BLaER1 (cell line): Measurements from ENCODE around the gene CLCN3.
"Not testable (repeated sequence)": the region's sequence is repeated elsewhere in the genome, so short reads cannot be mapped to it uniquely, and the experiment has no call there.

Source experiments
- H3K27ac ChIP-seq: shearing (Covaris generic); formaldehyde crosslinking; 2 replicates; pipeline ENCODE4 v1.8.1; 2022
- H3K27me3 ChIP-seq: shearing (Covaris generic); formaldehyde crosslinking; 2 replicates; pipeline ENCODE4 v1.8.1; 2022
- H3K36me3 ChIP-seq: shearing (Covaris generic); formaldehyde crosslinking; 2 replicates; pipeline ENCODE4 v1.8.1; 2022
- H3K4me1 ChIP-seq: shearing (Covaris generic); formaldehyde crosslinking; 2 replicates; pipeline ENCODE4 v1.8.1; 2022
- H3K4me2 ChIP-seq: shearing (Covaris generic); formaldehyde crosslinking; 2 replicates; pipeline ENCODE4 v1.8.1; 2022
- H3K4me3 ChIP-seq: shearing (Covaris generic); formaldehyde crosslinking; 2 replicates; pipeline ENCODE4 v1.8.1; 2022
- H3K9ac ChIP-seq: shearing (Covaris generic); formaldehyde crosslinking; 2 replicates; pipeline ENCODE4 v1.8.1; 2022
- H3K9me3 ChIP-seq: shearing (Covaris generic); formaldehyde crosslinking; 2 replicates; pipeline ENCODE4 v1.8.1; 2022
- H4K20me1 ChIP-seq: shearing (Covaris generic); formaldehyde crosslinking; 2 replicates; pipeline ENCODE4 v1.8.1; 2022
- Cebpa-rat ChIP-seq: shearing (Covaris generic); IDR thresholded peaks from 2 replicates; pipeline ENCODE4 v1.8.1; 2022

Gene CLCN3

GRCh38 chr4:169727616-169728015, 107.2 kb downstream of the CLCN3 start:
- Histone ChIP-seq H3K4me2 (no peak overlapping the region), H3K36me3 (peaks cover 49% of the 10 kb centered on the region), H4K20me1 (no peaks in the 10 kb centered on the region), H3K9ac (no peak overlapping the region), H3K27ac (no peak overlapping the region), H3K9me3 (no peaks in the 10 kb centered on the region), H3K4me1 (no peaks in the 10 kb centered on the region), H3K4me3 (no peak overlapping the region), H3K27me3 (no peaks in the 10 kb centered on the region)
- TF ChIP-seq Cebpa-rat, result no peak

- Histone ChIP-seq H3K4me1 (no peaks in the 10 kb centered on the region), H3K36me3 (peaks cover 61% of the 10 kb centered on the region)
- no peak for TF ChIP-seq Cebpa-rat
Observed at GRCh38 chr4:169730564-169730963, 110.2 kb downstream of the CLCN3 start.

GRCh38 chr4:169738604-169739003, 118.2 kb downstream of the CLCN3 start:
- not testable (repeated sequence) for H3K9ac ChIP-seq, H3K4me3 ChIP-seq, H3K4me1 ChIP-seq, H3K27ac ChIP-seq, H3K27me3 ChIP-seq, H4K20me1 ChIP-seq, H3K4me2 ChIP-seq, H3K9me3 ChIP-seq
- H3K36me3 ChIP-seq, result peaks cover 55% of the 10 kb centered on the region

More at GRCh38 chr4:169730564-169730963, 110.2 kb downstream of the CLCN3 start:
- no peak overlapping the region for H3K9ac ChIP-seq
- no peaks in the 10 kb centered on the region for H4K20me1 ChIP-seq
- no peak overlapping the region for H3K27ac ChIP-seq
- no peak overlapping the region for H3K4me2 ChIP-seq
- no peaks in the 10 kb centered on the region for H3K9me3 ChIP-seq
- no peaks in the 10 kb centered on the region for H3K27me3 ChIP-seq
- no peak overlapping the region for H3K4me3 ChIP-seq

- Histone ChIP-seq H3K4me1 (no peaks in the 10 kb centered on the region), H3K27ac (no peak overlapping the region), H4K20me1 (no peaks in the 10 kb centered on the region), H3K27me3 (no peaks in the 10 kb centered on the region), H3K36me3 (peaks cover 43% of the 10 kb centered on the region), H3K4me3 (no peak overlapping the region), H3K4me2 (no peak overlapping the region), H3K9me3 (no peaks in the 10 kb centered on the region), H3K9ac (no peak overlapping the region)
- TF ChIP-seq Cebpa-rat, result peak; percentile 78; the same call in 1 of the 2 replicates
Observed at GRCh38 chr4:169741569-169741968, 121.2 kb downstream of the CLCN3 start.

GRCh38 chr4:169744601-169745000, 124.2 kb downstream of the CLCN3 start:
- Histone ChIP-seq H3K4me2 (no peak overlapping the region), H4K20me1 (no peaks in the 10 kb centered on the region), H3K27ac (no peak overlapping the region), H3K4me1 (no peaks in the 10 kb centered on the region), H3K9ac (no peak overlapping the region), H3K27me3 (no peaks in the 10 kb centered on the region), H3K9me3 (no peaks in the 10 kb centered on the region), H3K36me3 (peaks cover 39% of the 10 kb centered on the region), H3K4me3 (no peak overlapping the region)
- TF ChIP-seq Cebpa-rat, result no peak

- no peak overlapping the region for H3K4me3 ChIP-seq
- H3K9ac ChIP-seq, result no peak overlapping the region
- TF ChIP-seq Cebpa-rat, result no peak
- peaks cover 40% of the 10 kb centered on the region for H3K36me3 ChIP-seq
- H3K4me2 ChIP-seq, result no peak overlapping the region
- no peak overlapping the region for H3K27ac ChIP-seq
- no peaks in the 10 kb centered on the region for H3K9me3 ChIP-seq
- no peaks in the 10 kb centered on the region for H3K27me3 ChIP-seq
- no peaks in the 10 kb centered on the region for H3K4me1 ChIP-seq
- no peaks in the 10 kb centered on the region for H4K20me1 ChIP-seq
Observed at GRCh38 chr4:169745291-169745690, 124.9 kb downstream of the CLCN3 start.

- Histone ChIP-seq H3K4me1 (peaks cover 18% of the 10 kb centered on the region), H3K9ac (peak overlapping the region; percentile 73), H3K4me2 (peak overlapping the region; percentile 94), H4K20me1 (no peaks in the 10 kb centered on the region), H3K27me3 (no peaks in the 10 kb centered on the region), H3K36me3 (peaks cover 12% of the 10 kb centered on the region), H3K4me3 (peak overlapping the region; percentile 76), H3K27ac (peak overlapping the region; percentile 39; the same call in 1 of the 2 replicates), H3K9me3 (no peaks in the 10 kb centered on the region)
- TF ChIP-seq Cebpa-rat, result no peak
Observed at GRCh38 chr4:169756971-169757574, 136.7 kb downstream of the CLCN3 start.

GRCh38 chr4:169757575-169758184, 137.3 kb downstream of the CLCN3 start, which contains the start of gene HPF1:
TSS of gene HPF1 (minus strand) at chr4:169757944. CDS start at chr4:169757877, 67 bp downstream.
- Histone ChIP-seq H3K36me3 (peaks cover 10% of the 10 kb centered on the region), H3K4me1 (peaks cover 18% of the 10 kb centered on the region), H3K9ac (peak within 1 kb of the TSS; percentile 73), H3K4me3 (peak within 1 kb of the TSS; percentile 76), H3K4me2 (peak within 1 kb of the TSS; percentile 94), H3K9me3 (no peaks in the 10 kb centered on the region), H4K20me1 (no peaks in the 10 kb centered on the region), H3K27me3 (no peaks in the 10 kb centered on the region), H3K27ac (peak within 1 kb of the TSS; percentile 39)
- no peak for TF ChIP-seq Cebpa-rat

GRCh38 chr4:169758401-169758962, 138.1 kb downstream of the CLCN3 start:
- no peaks in the 10 kb centered on the region for H3K27me3 ChIP-seq
- H3K4me2 ChIP-seq, result no peak overlapping the region
- H3K4me1 ChIP-seq, result peaks cover 18% of the 10 kb centered on the region
- no peak for TF ChIP-seq Cebpa-rat
- H3K9me3 ChIP-seq, result no peaks in the 10 kb centered on the region
- no peak overlapping the region for H3K4me3 ChIP-seq
- no peak overlapping the region for H3K27ac ChIP-seq
- no peak overlapping the region for H3K9ac ChIP-seq
- H4K20me1 ChIP-seq, result no peaks in the 10 kb centered on the region
- peaks cover 2% of the 10 kb centered on the region; the same call in 1 of the 2 replicates for H3K36me3 ChIP-seq

GRCh38 chr4:169761846-169762245, 141.5 kb downstream of the CLCN3 start:
- H3K4me3 ChIP-seq, result no peak overlapping the region
- H3K9me3 ChIP-seq, result no peaks in the 10 kb centered on the region
- TF ChIP-seq Cebpa-rat, result no peak
- no peak overlapping the region for H3K9ac ChIP-seq
- no peaks in the 10 kb centered on the region for H4K20me1 ChIP-seq
- no peaks in the 10 kb centered on the region for H3K36me3 ChIP-seq
- H3K4me2 ChIP-seq, result no peak overlapping the region
- peaks cover 4% of the 10 kb centered on the region for H3K4me1 ChIP-seq
- no peaks in the 10 kb centered on the region for H3K27me3 ChIP-seq
- H3K27ac ChIP-seq, result no peak overlapping the region
